Panc1 (cell line): ENCODE measurements around the gene WDR17. TPM values are rescaled to one million over a fixed set of nuclear protein-coding genes. Genes with fewer than 3 reads are reported as not detected.

Experiments
- ATAC-seq: fragments of 200-7000 bp; cut with Tn5 transposase; 2 replicates; pipeline ENCODE4 v1.9.1; 2020; ENCODE audit warnings: mild to moderate bottlenecking, moderate library complexity
- BruUV-seq: library from RNA; stranded (reverse); fragments of 400-500 nt; replicated peaks from 2 replicates; lab custom pipeline; 2021; lab: Mats Ljungman, UMichigan
- CTCF ChIA-PET: fragments of 300-600 bp; sonication (Branson Sonifier 250); formaldehyde crosslinking; loops from one replicate; lab custom pipeline; 2022; ENCODE audit warnings: antibody characterized with exemption; lab: Charles Lee
- POLR2A ChIA-PET: fragments of 300-600 bp; sonication (Branson Sonifier 250); formaldehyde crosslinking; loops from one replicate; lab custom pipeline; 2022; ENCODE audit warnings: antibody characterized with exemption; lab: Charles Lee
- DNase-seq: peaks from one replicate; pipeline ENCODE4 v3.0.0-alpha.2; 2010; ENCODE audit warnings: low read depth, low spot score
- H3K27ac ChIP-seq: 2 replicates; pipeline ENCODE4 v1.5.1; 2011; ENCODE audit warnings: mild to moderate bottlenecking, low read length, inconsistent platforms
- H3K27me3 ChIP-seq: fragments of 200-500 bp; sonication (Bioruptor generic); 2 replicates; pipeline ENCODE4 v1.6.0; 2014; ENCODE audit warnings: low read length, inconsistent platforms; ENCODE audit not compliant: control insufficient read depth, insufficient read depth
- H3K36me3 ChIP-seq: fragments of 200-500 bp; sonication (Bioruptor generic); 2 replicates; pipeline ENCODE4 v1.5.1; 2014; ENCODE audit warnings: inconsistent platforms, mild to moderate bottlenecking, low read length, moderate library complexity; ENCODE audit not compliant: control insufficient read depth, insufficient read depth
- H3K4me1 ChIP-seq: 2 replicates; pipeline ENCODE4 v1.5.1; 2011; ENCODE audit warnings: inconsistent platforms, mild to moderate bottlenecking, low read length, moderate library complexity; ENCODE audit not compliant: control insufficient read depth, insufficient read depth
- H3K4me3 ChIP-seq, 2 experiments: 2 replicates each; pipeline ENCODE4 v1.5.1; 2011 to 2012; ENCODE audit warnings: low read depth in 2 of 2, low read length in 2 of 2, mild to moderate bottlenecking in 2 of 2, inconsistent platforms in 1 of 2, moderate library complexity in 1 of 2
- H3K9me3 ChIP-seq: fragments of 200-500 bp; sonication (Bioruptor generic); 2 replicates; pipeline ENCODE4 v1.5.1; 2014; ENCODE audit warnings: low read depth, mild to moderate bottlenecking, inconsistent platforms, low read length, moderate library complexity; ENCODE audit not compliant: control insufficient read depth, insufficient read depth
- POLR2AphosphoS5 ChIP-seq: IDR thresholded peaks from 2 replicates; pipeline ENCODE4 v1.6.1; 2012; ENCODE audit warnings: mild to moderate bottlenecking, low read depth, low read length, moderate library complexity
- REST ChIP-seq, 2 experiments: IDR thresholded peaks; 2 replicates each; pipeline ENCODE4 v1.6.1; 2011 to 2012; ENCODE audit warnings: low read depth in 2 of 2, control low read depth in 1 of 2, low read length in 1 of 2, mild to moderate bottlenecking in 1 of 2, moderate library complexity in 1 of 2; ENCODE audit not compliant: insufficient read depth in 1 of 2
- SIN3A ChIP-seq: IDR thresholded peaks from 2 replicates; pipeline ENCODE4 v1.6.1; 2012; ENCODE audit warnings: low read depth, mild to moderate bottlenecking, low read length, moderate library complexity, borderline replicate concordance; ENCODE audit not compliant: insufficient read depth
- TCF7L2 ChIP-seq: IDR thresholded peaks from 2 replicates; pipeline ENCODE4 v1.6.1; 2011; ENCODE audit warnings: mild to moderate bottlenecking, low read depth, low read length, inconsistent platforms
- in situ Hi-C: cut with HindIII; loops from 2 replicates; pipeline ENCODE4 v1.10.0; 2016; ENCODE audit warnings: low sequenced_read_pairs, low pct_unique_long_range_greater_than_20kb
- intact Hi-C: fragments of 100-400 bp; cut with micrococcal nuclease; formaldehyde crosslinking; loops from one replicate; pipeline ENCODE4 v1.10.0; 2022; ENCODE audit not compliant: unreplicated experiment
- total RNA-seq: library from RNA; stranded (reverse); gene quantifications from one replicate; pipeline ENCODE4 v1.2.1, GENCODE V29; 2021; ENCODE audit not compliant: unreplicated experiment
- TF ChIP-seq, protein P1 (sequence below): fragments of 450-650 bp; IDR thresholded peaks from 2 replicates; pipeline ENCODE4 v1.5.1; 2017; ENCODE audit warnings: mild to moderate bottlenecking

Gene WDR17
- total RNA-seq, 1 experiment from 2014 or later: 4.2 TPM

- no peak overlapping the region for H3K4me3 ChIP-seq
- H3K4me1 ChIP-seq: no peaks in the 10 kb centered on the region
- H3K27me3 ChIP-seq: no peaks in the 10 kb centered on the region
- in situ Hi-C loops (no loop called here), intact Hi-C loops (no loop called here)
- BruUV-seq: no TSS peak
- ChIA-PET POLR2A (no interaction called here), CTCF (no interaction called here)
- no peaks in the 10 kb centered on the region for H3K36me3 ChIP-seq
- TF ChIP-seq POLR2AphosphoS5: no peak
- TF ChIP-seq REST (IDR thresholded peaks at IDR 0.05; ENCODE audit: insufficient read depth in 1 of 2, low read depth in 2 of 2, low read length in 1 of 2): no peak
- no peak for TF ChIP-seq TCF7L2
- no peak for TF ChIP-seq SIN3A
- TF ChIP-seq, protein P1, sequence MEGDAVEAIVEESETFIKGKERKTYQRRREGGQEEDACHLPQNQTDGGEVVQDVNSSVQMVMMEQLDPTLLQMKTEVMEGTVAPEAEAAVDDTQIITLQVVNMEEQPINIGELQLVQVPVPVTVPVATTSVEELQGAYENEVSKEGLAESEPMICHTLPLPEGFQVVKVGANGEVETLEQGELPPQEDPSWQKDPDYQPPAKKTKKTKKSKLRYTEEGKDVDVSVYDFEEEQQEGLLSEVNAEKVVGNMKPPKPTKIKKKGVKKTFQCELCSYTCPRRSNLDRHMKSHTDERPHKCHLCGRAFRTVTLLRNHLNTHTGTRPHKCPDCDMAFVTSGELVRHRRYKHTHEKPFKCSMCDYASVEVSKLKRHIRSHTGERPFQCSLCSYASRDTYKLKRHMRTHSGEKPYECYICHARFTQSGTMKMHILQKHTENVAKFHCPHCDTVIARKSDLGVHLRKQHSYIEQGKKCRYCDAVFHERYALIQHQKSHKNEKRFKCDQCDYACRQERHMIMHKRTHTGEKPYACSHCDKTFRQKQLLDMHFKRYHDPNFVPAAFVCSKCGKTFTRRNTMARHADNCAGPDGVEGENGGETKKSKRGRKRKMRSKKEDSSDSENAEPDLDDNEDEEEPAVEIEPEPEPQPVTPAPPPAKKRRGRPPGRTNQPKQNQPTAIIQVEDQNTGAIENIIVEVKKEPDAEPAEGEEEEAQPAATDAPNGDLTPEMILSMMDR: no peak
- H3K9me3 ChIP-seq: no peaks in the 10 kb centered on the region
- no peak for DNase-seq
- no peak overlapping the region for H3K27ac ChIP-seq
- ATAC-seq: no peak
Observed at GRCh38 chr4:176137631-176138030, 72.0 kb downstream of the WDR17 start.

DNA sequence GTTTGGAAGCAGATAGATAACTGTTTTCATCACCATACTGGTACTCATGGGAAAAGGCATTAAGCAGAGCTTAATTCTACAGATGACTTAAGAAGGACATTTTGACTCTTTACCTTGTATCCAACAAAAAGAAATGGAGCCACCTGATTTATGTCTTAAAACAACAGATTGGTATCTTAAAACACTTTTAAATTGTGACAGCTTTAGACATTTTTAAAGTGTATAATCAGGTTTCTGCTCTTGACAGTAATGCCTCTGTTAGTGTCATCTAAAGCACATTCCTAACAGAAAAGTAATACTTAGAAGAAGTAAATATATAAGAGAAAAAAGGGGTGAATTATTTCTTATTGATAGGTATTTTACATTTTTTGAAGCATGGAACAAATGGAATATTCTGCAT is 73.9 kb downstream of the WDR17 start:
- POLR2A ChIA-PET: no interaction called here
- BruUV-seq: no TSS peak

More for the DNA sequence above, 73.9 kb downstream of the WDR17 start:
- Histone ChIP-seq H3K4me1 (no peaks in the 10 kb centered on the region), H3K27me3 (no peaks in the 10 kb centered on the region), H3K36me3 (no peaks in the 10 kb centered on the region), H3K27ac (no peak overlapping the region), H3K4me3 (no peak overlapping the region), H3K9me3 (no peaks in the 10 kb centered on the region)
- intact Hi-C loops: no loop called here
- in situ Hi-C loops: no loop called here
- no peak for ATAC-seq
- CTCF ChIA-PET: no interaction called here
- DNase-seq: no peak
- TF ChIP-seq REST (IDR thresholded peaks at IDR 0.05; ENCODE audit: insufficient read depth in 1 of 2, low read depth in 2 of 2, low read length in 1 of 2): no peak
- TF ChIP-seq TCF7L2: no peak
- TF ChIP-seq SIN3A: no peak
- no peak for TF ChIP-seq POLR2AphosphoS5
- TF ChIP-seq, protein P1: no peak
